Dermis blood vessel endothelial cell (primary cell): ENCODE results near the gene HK2. TPM values are rescaled to one million over a fixed set of nuclear protein-coding genes. Genes with fewer than 3 reads are reported as not detected.

ENCODE experiments used
- DNase-seq: peaks from one replicate; pipeline ENCODE4 v3.0.0; 2010
- total RNA-seq: library from RNA; depleted of rRNA; stranded (reverse); fragments of >200 nt; gene quantifications from 2 replicates; pipeline ENCODE4 v1.2.3, GENCODE V29; 2014

The HK2 gene
- total RNA-seq, 1 donor from 2014 or later = 3.1 TPM

- DNase-seq = no peak
Measured at GRCh38 chr2:74939919-74940812, 106.2 kb downstream of the HK2 start.

- no peak for DNase-seq
Measured at GRCh38 chr2:74941284-74941683, 107.4 kb downstream of the HK2 start.

- no peak for DNase-seq
Measured at GRCh38 chr2:74942263-74942662, 108.3 kb downstream of the HK2 start.

Other genes starting within 250 kb of the HK2 start
- gene M1AP, start 185.8 kb upstream of the HK2 start, total RNA-seq = not detected in 2 replicates
- 4.4 and 5.0 TPM in 2 replicates for gene SEMA4F, start 179.9 kb upstream of the HK2 start, total RNA-seq
- gene POLE4, start 124.5 kb downstream of the HK2 start, total RNA-seq = 13.2 and 18.9 TPM in 2 replicates